Thyroid gland (tissue), 4 donors: Measurements from ENCODE around the gene SKIC2.
"Not testable (repeated sequence)": the region's sequence is repeated elsewhere in the genome, so short reads cannot be mapped to it uniquely, and the experiment has no call there.

Experiments
- POLR2A ChIP-seq, 2 donors: fragments of 450-650 bp; IDR thresholded peaks; one replicate each; pipeline ENCODE4 v1.6.1; 2017; ENCODE audit warnings: antibody characterized with exemption in 2 of 2, mild to moderate bottlenecking in 2 of 2, moderate library complexity in 1 of 2
- TF ChIP-seq, protein P1 (sequence below), 6 experiments: fragments of 200-600 bp in 3 of 6; fragments of 450-650 bp in 3 of 6; sonication (generic) in 3 of 6; IDR thresholded peaks; one replicate each; pipeline ENCODE4 v1.5.1; 2016 to 2019; ENCODE audit warnings: antibody characterized with exemption in 6 of 6, mild to moderate bottlenecking in 2 of 6, inconsistent platforms in 1 of 6, moderate library complexity in 1 of 6

DNA sequence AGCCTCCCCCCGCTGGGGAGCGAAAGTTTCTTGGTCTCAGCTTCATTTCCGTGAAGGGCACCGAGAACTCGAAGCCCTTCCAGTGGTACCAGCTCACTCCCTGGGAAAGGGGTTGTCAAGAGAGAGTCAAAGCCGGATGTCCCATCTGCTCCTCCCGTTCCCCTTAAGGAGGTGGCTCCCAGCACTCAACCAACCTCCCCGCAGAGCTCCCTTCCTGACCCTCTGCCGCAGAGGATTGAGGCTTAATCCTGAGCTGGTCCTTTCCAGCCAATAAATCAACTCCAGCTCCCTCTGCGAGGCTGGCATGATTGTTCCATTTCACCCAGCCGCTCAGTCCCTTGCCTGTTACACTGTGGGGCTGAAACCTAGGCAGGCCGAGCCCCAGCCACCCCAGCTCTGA lies 49.6 kb downstream of the SKIC2 start:
- TF ChIP-seq, protein P1, sequence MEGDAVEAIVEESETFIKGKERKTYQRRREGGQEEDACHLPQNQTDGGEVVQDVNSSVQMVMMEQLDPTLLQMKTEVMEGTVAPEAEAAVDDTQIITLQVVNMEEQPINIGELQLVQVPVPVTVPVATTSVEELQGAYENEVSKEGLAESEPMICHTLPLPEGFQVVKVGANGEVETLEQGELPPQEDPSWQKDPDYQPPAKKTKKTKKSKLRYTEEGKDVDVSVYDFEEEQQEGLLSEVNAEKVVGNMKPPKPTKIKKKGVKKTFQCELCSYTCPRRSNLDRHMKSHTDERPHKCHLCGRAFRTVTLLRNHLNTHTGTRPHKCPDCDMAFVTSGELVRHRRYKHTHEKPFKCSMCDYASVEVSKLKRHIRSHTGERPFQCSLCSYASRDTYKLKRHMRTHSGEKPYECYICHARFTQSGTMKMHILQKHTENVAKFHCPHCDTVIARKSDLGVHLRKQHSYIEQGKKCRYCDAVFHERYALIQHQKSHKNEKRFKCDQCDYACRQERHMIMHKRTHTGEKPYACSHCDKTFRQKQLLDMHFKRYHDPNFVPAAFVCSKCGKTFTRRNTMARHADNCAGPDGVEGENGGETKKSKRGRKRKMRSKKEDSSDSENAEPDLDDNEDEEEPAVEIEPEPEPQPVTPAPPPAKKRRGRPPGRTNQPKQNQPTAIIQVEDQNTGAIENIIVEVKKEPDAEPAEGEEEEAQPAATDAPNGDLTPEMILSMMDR (IDR thresholded peaks at IDR 0.05), result not testable (repeated sequence)
- TF ChIP-seq POLR2A (IDR thresholded peaks at IDR 0.05), result not testable (repeated sequence)
